IPS DF 6.9 (cell line): ENCODE data around the gene SCGB3A1.
A peak's percentile ranks its signal among the peaks of the same experiment; 100 is the strongest.

Experiments used
- DNase-seq: peaks from one replicate; pipeline ENCODE4 v3.0.0-alpha.2; 2013; ENCODE audit warnings: low read depth, low spot score
- H3K27ac ChIP-seq: one replicate; pipeline ENCODE4 v1.5.1; 2013; ENCODE audit warnings: low read length, control low read depth
- H3K27me3 ChIP-seq: 2 replicates; pipeline ENCODE4 v1.6.1; 2013; ENCODE audit warnings: mild to moderate bottlenecking, low read length; ENCODE audit not compliant: control insufficient read depth, insufficient read depth
- H3K36me3 ChIP-seq: 2 replicates; pipeline ENCODE4 v1.6.1; 2013; ENCODE audit warnings: low read length; ENCODE audit not compliant: control insufficient read depth, insufficient read depth
- H3K4me1 ChIP-seq: 2 replicates; pipeline ENCODE4 v1.6.1; 2013; ENCODE audit warnings: low read length; ENCODE audit not compliant: control insufficient read depth, insufficient read depth
- H3K4me3 ChIP-seq: 2 replicates; pipeline ENCODE4 v1.5.1; 2013; ENCODE audit warnings: mild to moderate bottlenecking, low read length
- H3K9me3 ChIP-seq: 2 replicates; pipeline ENCODE4 v1.6.1; 2013; ENCODE audit warnings: low read length, inconsistent platforms; ENCODE audit not compliant: control insufficient read depth, insufficient read depth
- WGBS: extraction: QIAGEN DNeasy Blood & Tissue Kit; methylation state at CpG from one replicate; pipeline ENCODE4 v1.1.7; 2013; ENCODE audit warnings: mixed read lengths, missing lambda C conversion rate; ENCODE audit not compliant: insufficient read length, insufficient coverage; 5-methylcytosine and 5-hydroxymethylcytosine counted together

The SCGB3A1 gene

DNA sequence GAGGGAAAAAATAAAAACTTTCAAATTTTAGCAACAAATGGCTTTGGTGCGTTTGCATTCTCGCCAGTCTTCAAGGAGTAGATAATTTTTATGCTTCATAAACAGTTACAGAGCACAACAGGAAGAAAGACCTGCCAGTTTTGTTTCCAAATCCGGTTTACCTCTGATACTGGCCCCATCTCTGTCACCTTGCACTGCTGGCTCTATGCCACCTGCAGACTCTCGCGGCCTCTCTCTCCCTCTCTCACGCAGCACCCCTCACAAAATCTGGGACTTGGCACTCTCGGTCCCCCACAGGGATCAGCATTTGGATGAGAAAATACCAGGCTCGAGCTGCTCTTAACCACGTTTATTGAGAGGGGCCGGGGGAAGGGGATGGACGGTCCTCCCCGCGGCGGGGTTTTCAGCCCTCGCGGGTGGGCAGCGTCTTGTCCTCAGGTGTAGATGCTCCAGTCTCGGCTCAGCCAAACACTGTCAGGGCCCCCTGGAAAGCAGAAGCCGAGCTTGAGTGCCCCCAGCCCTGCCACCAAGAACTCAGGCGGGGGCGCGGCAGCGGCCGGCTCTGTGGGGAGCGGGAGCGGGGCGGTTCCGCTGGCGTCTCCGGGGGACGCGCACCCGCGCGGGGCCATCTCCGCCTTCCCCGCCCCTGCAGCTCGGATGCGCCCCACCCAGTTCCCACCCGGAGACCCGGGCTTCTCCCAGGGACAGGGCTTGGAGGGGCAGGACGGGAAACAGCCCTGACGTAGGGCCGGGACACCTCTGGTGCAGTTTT is 1.3 kb downstream of the SCGB3A1 start:
- Histone ChIP-seq H3K36me3 (no peaks in the 10 kb centered on the region), H3K4me1 (no peaks in the 10 kb centered on the region), H3K4me3 (peak overlapping the region; percentile 24; the same call in 1 of the 2 replicates), H3K27me3 (peaks cover 27% of the 10 kb centered on the region), H3K9me3 (no peaks in the 10 kb centered on the region), H3K27ac (no peak overlapping the region)
- no peak for DNase-seq
- no CpG with 5 or more reads among the region's 44 CpGs for WGBS

DNA sequence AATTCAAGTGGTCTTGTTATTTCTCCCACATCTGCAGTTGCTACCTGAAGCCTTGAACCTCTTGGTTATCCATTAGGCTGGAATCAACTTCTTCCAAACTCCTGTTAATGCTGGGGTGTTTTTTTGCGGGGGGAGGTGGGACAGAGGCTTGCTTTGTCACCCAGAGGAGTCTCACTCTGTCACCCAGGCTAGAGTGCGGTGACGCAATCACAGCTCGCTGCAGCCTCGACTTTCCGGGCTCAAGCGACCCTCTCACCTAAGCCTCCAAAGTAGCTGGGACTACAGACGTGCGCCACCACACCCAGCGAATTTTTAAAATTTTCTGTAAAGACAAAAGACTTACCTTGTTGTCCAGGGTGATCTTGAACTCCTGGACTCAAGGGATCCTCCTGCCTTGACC is 4.4 kb downstream of the SCGB3A1 start:
- Histone ChIP-seq H3K4me3 (no peak overlapping the region), H3K27me3 (peaks cover 22% of the 10 kb centered on the region; the same call in 1 of the 2 replicates), H3K4me1 (no peaks in the 10 kb centered on the region), H3K9me3 (no peaks in the 10 kb centered on the region), H3K27ac (no peak overlapping the region), H3K36me3 (no peaks in the 10 kb centered on the region)
- no peak for DNase-seq
- no CpG with 5 or more reads among the region's 10 CpGs for WGBS

DNA sequence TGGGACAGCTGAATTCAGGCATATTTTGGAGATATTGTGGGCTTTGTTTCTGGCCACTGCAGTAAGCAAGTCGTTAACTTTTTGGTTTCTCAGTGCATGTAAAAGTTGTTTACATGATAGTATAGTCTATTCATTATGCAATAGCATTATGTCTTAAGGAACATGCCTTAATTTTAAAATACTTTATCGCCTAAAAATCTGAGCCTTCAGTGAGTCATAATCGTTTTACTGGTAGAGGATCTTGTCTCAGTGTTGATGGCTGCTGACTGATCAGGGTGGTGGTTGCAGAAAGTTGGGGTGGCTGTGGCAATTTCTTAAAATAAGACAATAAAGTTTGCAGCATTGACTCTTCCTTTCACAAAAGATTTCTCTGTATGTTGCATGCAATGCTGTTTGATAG is 5.1 kb downstream of the SCGB3A1 start:
- H3K27ac ChIP-seq: no peak overlapping the region
- no peaks in the 10 kb centered on the region for H3K9me3 ChIP-seq
- no peaks in the 10 kb centered on the region for H3K4me1 ChIP-seq
- H3K4me3 ChIP-seq: no peak overlapping the region
- no CpG with 5 or more reads among the region's 3 CpGs for WGBS
- H3K27me3 ChIP-seq: peaks cover 18% of the 10 kb centered on the region; the same call in 1 of the 2 replicates
- DNase-seq: no peak
- no peaks in the 10 kb centered on the region for H3K36me3 ChIP-seq

DNA sequence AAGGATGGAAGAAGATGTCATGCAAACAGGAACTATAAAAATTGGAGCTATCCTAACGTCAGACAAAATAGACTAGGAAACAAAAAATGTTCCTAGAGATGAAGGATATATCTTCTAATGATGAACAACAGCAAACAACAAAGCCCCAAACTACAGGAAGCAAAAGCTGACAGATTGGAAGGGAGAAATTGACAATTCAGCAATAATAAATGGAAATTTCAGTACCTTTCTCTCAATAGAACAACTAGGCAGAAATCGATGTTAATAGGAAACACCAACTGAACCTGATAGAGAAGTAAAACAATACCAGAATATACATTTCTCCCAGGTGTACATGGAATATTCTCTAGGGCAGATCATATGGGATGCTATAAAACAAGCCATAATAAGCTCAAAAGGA is 7.6 kb downstream of the SCGB3A1 start:
- no peak overlapping the region for H3K27ac ChIP-seq
- DNase-seq: no peak
- no peaks in the 10 kb centered on the region for H3K36me3 ChIP-seq
- H3K4me3 ChIP-seq: no peak overlapping the region
- no CpG with 5 or more reads among the region's 2 CpGs for WGBS
- no peaks in the 10 kb centered on the region for H3K9me3 ChIP-seq
- H3K27me3 ChIP-seq: no peaks in the 10 kb centered on the region
- H3K4me1 ChIP-seq: no peaks in the 10 kb centered on the region

DNA sequence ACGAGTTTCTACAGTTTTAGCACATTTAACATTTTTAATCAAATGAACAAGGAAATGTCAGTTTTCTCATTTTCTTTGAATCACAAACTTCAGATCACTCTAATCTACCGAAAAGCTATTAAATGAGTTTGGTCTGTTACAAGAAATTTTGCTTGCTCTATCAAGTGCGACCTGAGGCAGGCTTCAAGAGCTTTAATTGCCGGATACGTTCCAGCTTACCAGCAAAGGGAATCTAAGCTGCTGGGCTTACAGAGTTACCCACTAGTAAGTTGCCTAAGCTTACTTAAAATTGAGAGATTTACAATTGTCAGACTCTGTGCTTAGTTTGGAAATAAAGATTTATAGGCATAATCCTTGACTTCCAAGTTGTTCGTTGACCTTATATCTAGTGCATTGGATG is 10.6 kb downstream of the SCGB3A1 start:
- Histone ChIP-seq H3K4me1 (no peaks in the 10 kb centered on the region), H3K4me3 (no peak overlapping the region), H3K27ac (no peak overlapping the region), H3K9me3 (no peaks in the 10 kb centered on the region), H3K36me3 (no peaks in the 10 kb centered on the region), H3K27me3 (no peaks in the 10 kb centered on the region)
- no CpG with 5 or more reads among the region's 6 CpGs for WGBS
- no peak for DNase-seq

DNA sequence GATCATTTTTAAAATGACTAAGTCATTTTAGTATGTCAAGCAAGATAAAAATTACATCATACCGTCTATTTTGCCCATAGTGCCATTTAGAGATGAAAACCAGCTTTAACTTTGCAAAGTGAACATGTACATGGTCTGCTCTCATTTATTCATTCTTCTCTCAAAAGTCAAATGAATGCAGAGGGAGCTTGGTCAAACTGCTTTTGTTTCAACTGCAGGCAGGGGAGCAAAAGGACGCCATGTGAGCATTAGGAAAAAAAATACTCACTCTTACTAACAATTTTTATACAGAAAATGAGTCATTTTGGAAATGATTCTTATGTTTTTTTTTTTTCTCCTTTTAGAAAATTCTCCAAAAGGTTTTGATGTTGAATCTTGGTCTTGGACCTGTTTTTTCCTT is 15.7 kb downstream of the SCGB3A1 start:
- Histone ChIP-seq H3K4me1 (no peaks in the 10 kb centered on the region), H3K36me3 (no peaks in the 10 kb centered on the region; the same call in 1 of the 2 replicates), H3K9me3 (no peaks in the 10 kb centered on the region), H3K4me3 (no peak overlapping the region), H3K27ac (no peak overlapping the region), H3K27me3 (no peaks in the 10 kb centered on the region)
- WGBS: no CpG with 5 or more reads among the region's 2 CpGs
- no peak for DNase-seq

DNA sequence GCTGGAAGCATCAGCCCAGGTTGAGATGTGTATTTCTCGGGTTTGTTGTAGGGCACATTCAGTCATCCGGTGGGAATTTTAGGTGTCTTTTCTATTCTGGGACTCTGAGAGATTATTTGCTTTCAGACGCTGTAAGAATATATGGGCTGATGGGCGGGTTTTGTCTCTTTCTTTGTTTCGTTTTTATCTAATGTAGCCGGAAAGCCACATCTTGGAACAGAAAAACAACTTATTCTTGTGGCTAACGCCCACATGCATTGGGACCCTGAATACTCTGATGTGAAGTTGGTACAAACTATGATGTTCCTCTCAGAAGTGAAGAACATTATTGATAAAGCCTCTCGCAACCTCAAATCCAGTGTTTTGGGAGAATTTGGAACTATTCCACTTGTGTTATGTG is 22.4 kb downstream of the SCGB3A1 start:
- WGBS: no CpG with 5 or more reads among the region's 8 CpGs
- Histone ChIP-seq H3K9me3 (no peaks in the 10 kb centered on the region), H3K4me3 (no peak overlapping the region), H3K27me3 (no peaks in the 10 kb centered on the region), H3K36me3 (peaks cover 9% of the 10 kb centered on the region; the same call in 1 of the 2 replicates), H3K27ac (no peak overlapping the region), H3K4me1 (no peaks in the 10 kb centered on the region)
- no peak for DNase-seq

DNA sequence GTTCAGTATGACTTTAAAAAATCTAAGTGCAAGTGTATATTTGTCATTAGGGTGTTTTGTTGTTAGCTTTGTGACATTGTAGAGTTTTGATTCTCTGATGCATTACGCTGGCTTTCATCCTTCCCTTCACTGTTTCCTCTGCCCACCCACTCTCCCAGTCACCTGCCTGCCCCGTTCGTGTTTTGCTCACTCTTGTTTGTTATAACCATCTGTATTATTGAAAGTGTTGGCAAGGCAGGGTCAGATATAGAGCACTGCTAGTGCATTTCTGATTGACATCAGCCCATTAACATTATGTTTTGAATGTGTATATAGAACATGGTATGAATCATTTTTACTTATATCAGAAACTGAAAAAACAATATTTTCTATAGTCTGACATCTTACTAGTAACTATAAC is 27.3 kb downstream of the SCGB3A1 start:
- Histone ChIP-seq H3K4me1 (no peaks in the 10 kb centered on the region), H3K9me3 (no peaks in the 10 kb centered on the region), H3K27me3 (no peaks in the 10 kb centered on the region), H3K4me3 (no peak overlapping the region), H3K27ac (no peak overlapping the region), H3K36me3 (peaks cover 9% of the 10 kb centered on the region; the same call in 1 of the 2 replicates)
- WGBS: no CpG with 5 or more reads among the region's 3 CpGs
- no peak for DNase-seq

DNA sequence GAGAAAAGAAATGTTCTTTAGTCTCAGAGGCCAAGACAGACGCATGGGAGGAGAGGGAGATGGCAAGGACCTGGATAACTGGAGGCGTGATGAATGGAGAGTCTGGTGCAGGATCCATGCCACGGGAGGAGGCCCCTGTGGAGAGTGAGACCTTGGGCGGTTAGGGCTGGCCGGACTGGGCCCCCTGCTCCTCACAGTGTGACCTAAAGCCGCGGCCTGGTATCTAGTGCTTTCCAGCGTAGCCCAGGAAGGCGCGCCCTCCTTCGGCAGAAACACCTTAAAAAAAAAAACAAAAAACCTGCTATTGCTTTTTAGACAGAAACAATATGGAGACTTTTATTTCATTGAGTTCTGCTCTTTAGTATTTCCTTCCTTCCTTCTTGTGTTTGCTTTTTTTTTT is 33.1 kb downstream of the SCGB3A1 start:
- Histone ChIP-seq H3K4me3 (no peak overlapping the region), H3K4me1 (no peaks in the 10 kb centered on the region), H3K27me3 (no peaks in the 10 kb centered on the region), H3K27ac (no peak overlapping the region), H3K9me3 (no peaks in the 10 kb centered on the region), H3K36me3 (peaks cover 3% of the 10 kb centered on the region; the same call in 1 of the 2 replicates)
- DNase-seq: no peak
- no CpG with 5 or more reads among the region's 11 CpGs for WGBS

DNA sequence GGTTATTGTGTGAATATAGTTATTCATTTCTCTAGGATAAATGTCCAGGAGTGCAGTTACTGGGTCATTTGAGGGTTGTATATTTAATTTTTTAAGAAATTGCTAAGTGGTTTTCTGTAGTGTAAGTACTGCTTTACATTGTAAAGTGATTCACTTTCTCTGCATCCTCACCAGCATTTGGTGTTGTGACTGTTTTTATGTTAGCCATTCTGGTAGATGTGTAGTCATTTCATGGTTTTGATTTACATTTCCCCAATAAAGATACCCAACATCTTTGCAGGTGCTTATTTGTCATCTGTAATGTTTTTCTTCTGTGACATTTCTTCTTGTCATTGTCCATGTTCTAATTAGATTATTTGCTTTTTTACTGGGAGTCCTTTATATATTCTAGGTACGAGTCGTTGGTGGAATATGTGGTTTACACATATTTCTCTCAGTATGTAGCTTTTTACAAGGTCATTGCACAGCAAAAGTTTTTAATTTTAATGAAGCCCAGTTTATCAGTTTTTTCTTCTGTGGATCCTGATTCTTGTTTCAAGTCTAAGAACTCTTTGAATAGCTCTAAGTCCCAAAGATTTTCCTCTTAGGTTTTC is 34.0 kb downstream of the SCGB3A1 start:
- no CpG with 5 or more reads among the region's 2 CpGs for WGBS
- no peak for DNase-seq

More for the DNA sequence above, 34.0 kb downstream of the SCGB3A1 start:
- H3K27me3 ChIP-seq: no peaks in the 10 kb centered on the region
- H3K36me3 ChIP-seq: peaks cover 3% of the 10 kb centered on the region; the same call in 1 of the 2 replicates
- no peaks in the 10 kb centered on the region for H3K4me1 ChIP-seq
- H3K27ac ChIP-seq: no peak overlapping the region
- H3K4me3 ChIP-seq: no peak overlapping the region
- no peaks in the 10 kb centered on the region for H3K9me3 ChIP-seq
